ENCODE data around the gene XRCC3.

Gene XRCC3

GRCh38 chr14:103705118-103705503 is 10.1 kb downstream of the XRCC3 start:
- H3K4me3 ChIP-seq (ENCODE audit: low read depth, low read length): no peak overlapping the region
- TF ChIP-seq CTCF (IDR thresholded peaks at IDR 0.05; ENCODE audit: low read depth, low read length): no peak
- H3K27me3 ChIP-seq (ENCODE audit: insufficient read depth, low read depth, severe bottlenecking): no peaks in the 10 kb centered on the region
- no peaks in the 10 kb centered on the region for H3K9me3 ChIP-seq (ENCODE audit: severe bottlenecking)
- peaks cover 95% of the 10 kb centered on the region for H3K36me3 ChIP-seq
- no peak for DNase-seq
- H3K27ac ChIP-seq: no peak overlapping the region

GRCh38 chr14:103704708-103705107 is 10.5 kb downstream of the XRCC3 start:
- peaks cover 95% of the 10 kb centered on the region for H3K36me3 ChIP-seq
- DNase-seq: no peak
- H3K27me3 ChIP-seq (ENCODE audit: insufficient read depth, low read depth, severe bottlenecking): no peaks in the 10 kb centered on the region
- no peak overlapping the region for H3K4me3 ChIP-seq (ENCODE audit: low read depth, low read length)
- TF ChIP-seq CTCF (IDR thresholded peaks at IDR 0.05; ENCODE audit: low read depth, low read length): no peak
- H3K27ac ChIP-seq: no peak overlapping the region
- no peaks in the 10 kb centered on the region for H3K9me3 ChIP-seq (ENCODE audit: severe bottlenecking)

GRCh38 chr14:103703433-103704385 is 11.5 kb downstream of the XRCC3 start:
- DNase-seq: no peak
- Histone ChIP-seq H3K36me3 (peaks cover 95% of the 10 kb centered on the region), H3K9me3 (ENCODE audit: severe bottlenecking) (no peaks in the 10 kb centered on the region), H3K27ac (no peak overlapping the region), H3K4me3 (ENCODE audit: low read depth, low read length) (no peak overlapping the region), H3K27me3 (ENCODE audit: insufficient read depth, low read depth, severe bottlenecking) (no peaks in the 10 kb centered on the region)
- TF ChIP-seq CTCF (IDR thresholded peaks at IDR 0.05; ENCODE audit: low read depth, low read length): no peak

GRCh38 chr14:103702497-103703432 is 12.5 kb downstream of the XRCC3 start:
- Histone ChIP-seq H3K36me3 (peaks cover 95% of the 10 kb centered on the region), H3K27ac (no peak overlapping the region), H3K9me3 (ENCODE audit: severe bottlenecking) (no peaks in the 10 kb centered on the region), H3K4me3 (ENCODE audit: low read depth, low read length) (no peak overlapping the region), H3K27me3 (ENCODE audit: insufficient read depth, low read depth, severe bottlenecking) (no peaks in the 10 kb centered on the region)
- DNase-seq: no peak
- TF ChIP-seq CTCF (IDR thresholded peaks at IDR 0.05; ENCODE audit: low read depth, low read length): no peak

- no peaks in the 10 kb centered on the region for H3K9me3 ChIP-seq (ENCODE audit: severe bottlenecking)
- no peak for TF ChIP-seq CTCF (IDR thresholded peaks at IDR 0.05; ENCODE audit: low read depth, low read length)
- H3K27ac ChIP-seq: no peak overlapping the region
- no peaks in the 10 kb centered on the region for H3K27me3 ChIP-seq (ENCODE audit: insufficient read depth, low read depth, severe bottlenecking)
- no peak overlapping the region for H3K4me3 ChIP-seq (ENCODE audit: low read depth, low read length)
- no peak for DNase-seq
- peaks cover 93% of the 10 kb centered on the region for H3K36me3 ChIP-seq
Measured at GRCh38 chr14:103702095-103702494, 13.2 kb downstream of the XRCC3 start.
